Effector memory CD4-positive, alpha-beta T cell (primary cell): ENCODE results near the gene SCCPDH.

Source experiments
- DNase-seq, 3 donors: peaks; one replicate each; pipeline ENCODE4 v3.0.0-alpha.2; 2020
- H3K27ac ChIP-seq: 2 replicates; pipeline ENCODE4 v1.7.0; 2013; ENCODE audit warnings: mild to moderate bottlenecking, low read length, moderate library complexity; ENCODE audit not compliant: insufficient read depth, poor library complexity, severe bottlenecking
- H3K27me3 ChIP-seq: replicated peaks from 2 replicates; pipeline ENCODE4 v1.7.0; 2013; ENCODE audit warnings: mild to moderate bottlenecking, low read length; ENCODE audit not compliant: insufficient read depth, control insufficient read depth, poor library complexity, severe bottlenecking
- H3K36me3 ChIP-seq: 2 replicates; pipeline ENCODE4 v1.7.0; 2013; ENCODE audit warnings: mild to moderate bottlenecking, low read length, moderate library complexity; ENCODE audit not compliant: control insufficient read depth, insufficient read depth
- H3K4me1 ChIP-seq: 2 replicates; pipeline ENCODE4 v1.7.0; 2013; ENCODE audit warnings: low read length, mild to moderate bottlenecking; ENCODE audit not compliant: control insufficient read depth, insufficient read depth, poor library complexity, severe bottlenecking
- H3K4me3 ChIP-seq: 2 replicates; pipeline ENCODE4 v1.7.0; 2013; ENCODE audit warnings: low read length, low read depth, mild to moderate bottlenecking; ENCODE audit not compliant: insufficient read depth, poor library complexity, severe bottlenecking
- H3K9me3 ChIP-seq: 2 replicates; pipeline ENCODE4 v1.7.0; 2013; ENCODE audit warnings: mild to moderate bottlenecking, low read length, moderate library complexity; ENCODE audit not compliant: control insufficient read depth

The SCCPDH gene

DNA sequence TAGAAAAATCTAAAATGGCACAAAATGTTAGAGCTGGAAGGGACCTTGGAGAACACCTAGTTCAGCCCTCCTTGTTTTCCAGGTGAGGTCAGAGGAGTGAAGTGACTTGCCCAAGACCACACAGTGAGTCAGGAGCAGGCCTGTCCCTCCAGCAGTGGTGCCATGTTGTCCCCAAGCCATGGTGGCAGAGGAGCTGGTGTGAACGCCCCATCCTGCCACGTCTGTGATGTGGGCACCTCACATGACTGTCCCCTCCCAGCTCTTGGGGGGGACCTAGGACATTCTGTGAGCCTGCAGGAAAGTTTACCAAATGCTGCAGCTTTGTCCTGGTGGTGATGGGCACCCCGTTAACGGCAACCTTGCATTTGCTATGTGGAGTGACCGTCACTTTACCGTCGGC lies 66.2 kb downstream of the SCCPDH start:
- Histone ChIP-seq H3K4me1 (no peaks in the 10 kb centered on the region), H3K4me3 (no peak overlapping the region), H3K36me3 (no peaks in the 10 kb centered on the region), H3K27ac (no peak overlapping the region), H3K27me3 (peaks cover 4% of the 10 kb centered on the region), H3K9me3 (no peaks in the 10 kb centered on the region)
- no peak for DNase-seq

GRCh38 chr1:246790833-246791232 lies 66.6 kb downstream of the SCCPDH start:
- H3K4me1 ChIP-seq = no peaks in the 10 kb centered on the region
- no peak overlapping the region for H3K4me3 ChIP-seq
- no peaks in the 10 kb centered on the region for H3K36me3 ChIP-seq
- peaks cover 4% of the 10 kb centered on the region for H3K27me3 ChIP-seq
- no peaks in the 10 kb centered on the region for H3K9me3 ChIP-seq
- DNase-seq = no peak
- H3K27ac ChIP-seq = no peak overlapping the region

DNA sequence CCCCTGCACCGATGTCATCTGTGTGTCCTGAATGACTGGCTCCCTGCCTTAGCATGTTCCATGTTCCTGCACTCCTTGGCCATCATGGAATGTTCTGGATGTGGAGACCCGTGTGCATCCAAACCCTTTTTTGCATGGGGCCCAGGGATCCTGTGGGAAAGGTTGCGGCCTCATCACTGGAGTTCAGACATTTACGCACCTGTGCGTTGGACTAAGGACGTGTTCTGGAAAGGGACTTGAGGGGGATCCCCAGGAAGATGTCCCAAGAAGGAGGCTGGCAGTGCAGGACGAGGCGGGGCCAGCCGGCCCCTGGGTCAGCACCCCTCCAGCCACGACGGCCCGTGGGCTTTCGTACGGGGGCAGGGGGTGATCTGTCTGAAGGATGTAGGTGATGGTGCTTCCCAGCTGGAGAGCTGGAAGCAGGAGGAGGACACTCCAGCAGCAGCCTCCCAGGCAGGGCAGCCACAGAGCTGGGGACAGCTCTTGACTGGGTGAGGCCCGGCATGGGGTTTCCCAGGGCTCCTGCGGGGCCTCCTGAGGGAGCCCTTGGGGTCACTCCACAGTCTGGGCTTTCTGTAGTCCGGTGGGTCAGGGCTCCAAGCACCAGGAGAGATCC lies 67.2 kb downstream of the SCCPDH start:
- Histone ChIP-seq H3K36me3 (no peaks in the 10 kb centered on the region), H3K4me3 (no peak overlapping the region), H3K27ac (no peak overlapping the region), H3K4me1 (no peaks in the 10 kb centered on the region), H3K27me3 (peaks cover 4% of the 10 kb centered on the region), H3K9me3 (no peaks in the 10 kb centered on the region)
- DNase-seq = no peak

DNA sequence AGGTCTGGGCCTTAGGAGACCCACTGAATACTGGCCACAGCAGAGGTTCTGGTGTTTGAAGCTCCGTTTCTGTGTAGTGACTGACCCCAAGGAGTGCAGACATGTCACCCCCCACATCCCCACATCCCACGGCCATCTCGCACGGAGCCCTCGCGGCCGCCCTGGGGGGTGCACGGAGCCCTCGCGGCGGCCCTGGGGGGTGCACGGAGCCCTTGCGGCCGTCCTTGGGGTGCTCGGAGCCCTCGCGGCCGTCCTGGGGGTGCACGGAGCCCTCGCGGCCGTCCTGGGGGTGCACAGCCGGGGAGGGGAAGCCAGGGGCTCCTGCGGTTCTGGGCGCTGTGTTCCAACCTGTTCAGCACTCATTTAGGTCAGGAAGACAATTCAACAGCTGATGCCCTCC lies 68.4 kb downstream of the SCCPDH start:
- H3K4me3 ChIP-seq = no peak overlapping the region
- DNase-seq = no peak
- peaks cover 4% of the 10 kb centered on the region for H3K27me3 ChIP-seq

DNA sequence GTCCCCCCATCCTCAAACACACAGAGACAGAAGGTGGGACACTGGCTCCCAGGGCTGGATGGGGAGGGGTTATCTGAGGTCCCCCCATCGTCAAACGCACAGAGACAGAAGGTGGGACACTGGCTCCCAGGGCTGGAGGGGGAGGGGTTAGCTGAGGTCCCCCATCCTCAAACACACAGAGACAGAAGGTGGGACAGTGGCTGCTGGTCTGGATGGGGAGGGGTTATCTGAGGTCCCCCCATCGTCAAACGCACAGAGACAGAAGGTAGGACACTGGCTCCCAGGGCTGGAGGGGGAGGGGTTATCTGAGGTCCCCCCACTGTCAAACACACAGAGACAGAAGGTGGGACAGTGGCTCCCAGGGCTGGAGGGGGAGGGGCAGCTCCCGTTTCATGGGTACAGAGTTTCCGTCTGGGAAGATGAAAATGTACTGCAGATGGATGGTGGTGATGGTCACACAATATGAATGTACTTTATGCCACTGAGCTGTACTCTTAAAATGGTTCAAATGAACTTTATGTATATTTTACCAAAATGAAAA lies 69.2 kb downstream of the SCCPDH start:
- Histone ChIP-seq H3K9me3 (no peaks in the 10 kb centered on the region), H3K4me3 (no peak overlapping the region), H3K36me3 (no peaks in the 10 kb centered on the region), H3K4me1 (no peaks in the 10 kb centered on the region), H3K27me3 (peaks cover 4% of the 10 kb centered on the region), H3K27ac (no peak overlapping the region)
- no peak for DNase-seq

More for the DNA sequence above, 68.4 kb downstream of the SCCPDH start:
- no peaks in the 10 kb centered on the region for H3K36me3 ChIP-seq
- no peaks in the 10 kb centered on the region for H3K4me1 ChIP-seq
- H3K9me3 ChIP-seq = no peaks in the 10 kb centered on the region
- no peak overlapping the region for H3K27ac ChIP-seq

DNA sequence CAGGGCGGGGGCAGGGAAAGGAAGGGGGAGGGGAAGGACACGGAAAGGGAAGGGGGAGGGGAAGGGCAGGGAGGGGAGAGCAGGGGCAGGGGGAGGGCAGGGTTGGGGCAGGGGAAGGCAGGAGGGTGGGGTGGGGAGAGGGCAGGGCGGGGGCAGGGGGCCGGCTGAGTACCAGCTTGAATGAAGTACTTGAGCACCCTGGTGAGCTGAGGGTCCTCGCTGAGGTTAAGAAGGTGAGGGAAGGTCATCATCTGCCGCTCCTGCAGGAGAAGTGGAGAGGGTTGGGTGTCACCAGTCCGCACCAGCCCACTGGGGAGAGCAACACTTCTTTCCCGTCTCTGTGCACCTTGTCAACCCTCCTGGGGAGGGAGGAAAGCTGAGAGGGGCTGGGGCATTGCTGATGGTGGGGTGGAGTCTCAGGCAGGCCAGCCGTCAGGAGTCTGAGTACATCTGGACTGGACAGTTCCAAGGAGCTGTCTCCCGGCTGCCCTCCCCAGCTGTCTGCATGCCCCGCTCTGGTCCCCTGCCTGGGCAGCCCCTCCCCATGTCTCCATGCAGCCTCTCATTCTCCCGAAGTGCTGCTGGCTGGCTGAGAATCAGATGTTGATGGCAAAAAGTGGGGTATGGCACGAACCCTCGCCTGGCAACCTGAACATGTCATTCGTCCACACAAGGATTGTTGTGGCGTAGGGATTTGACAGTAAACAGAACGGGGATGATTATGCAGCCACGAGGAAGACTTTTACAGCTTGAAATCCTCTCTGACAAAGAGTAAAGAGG lies 70.0 kb downstream of the SCCPDH start:
- peaks cover 4% of the 10 kb centered on the region for H3K27me3 ChIP-seq
- no peaks in the 10 kb centered on the region for H3K9me3 ChIP-seq
- H3K4me1 ChIP-seq = no peaks in the 10 kb centered on the region
- no peak for DNase-seq
- H3K27ac ChIP-seq = no peak overlapping the region
- no peak overlapping the region for H3K4me3 ChIP-seq
- H3K36me3 ChIP-seq = no peaks in the 10 kb centered on the region

GRCh38 chr1:246794828-246795671 lies 70.8 kb downstream of the SCCPDH start:
- Histone ChIP-seq H3K9me3 (no peaks in the 10 kb centered on the region), H3K36me3 (no peaks in the 10 kb centered on the region), H3K27me3 (peaks cover 8% of the 10 kb centered on the region), H3K4me3 (no peak overlapping the region), H3K4me1 (no peaks in the 10 kb centered on the region), H3K27ac (no peak overlapping the region)
- no peak for DNase-seq

DNA sequence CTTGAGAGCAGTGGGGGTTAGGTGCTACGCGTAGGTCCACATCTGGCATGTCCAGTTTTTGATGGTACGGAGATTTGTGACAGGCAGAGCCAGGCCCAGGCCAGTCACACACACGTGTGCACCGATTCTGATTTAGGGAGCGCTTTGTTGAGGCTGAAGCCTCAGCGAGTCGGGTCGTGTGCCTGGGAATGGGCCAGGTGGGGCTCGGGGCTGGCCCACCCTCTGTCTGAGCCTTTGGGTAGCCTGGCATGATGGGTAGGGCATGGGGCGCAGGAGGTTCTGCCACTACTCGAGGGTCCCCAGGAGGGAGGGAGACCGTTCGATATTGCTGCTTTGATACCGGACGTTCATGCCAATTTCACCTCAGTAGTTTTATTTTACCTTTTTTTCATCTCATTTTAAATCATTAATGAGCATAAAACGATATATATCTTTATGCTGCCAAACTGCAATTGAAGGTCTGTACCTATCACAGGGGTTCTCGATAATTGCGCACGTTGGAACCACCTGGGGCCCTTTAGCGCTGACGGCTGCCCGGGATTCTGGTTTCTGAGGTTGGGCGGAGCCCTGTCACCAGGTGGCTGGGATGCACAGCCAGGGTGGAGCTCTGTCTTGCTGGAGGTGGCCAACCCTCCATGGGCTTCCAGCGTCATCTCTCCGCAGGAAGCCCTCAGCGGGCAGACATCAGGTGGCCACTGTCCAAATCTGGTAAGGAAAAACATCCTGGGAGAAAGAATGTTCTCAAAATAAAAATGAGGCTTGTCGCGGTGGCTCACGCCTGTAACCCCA lies 71.9 kb downstream of the SCCPDH start:
- H3K4me3 ChIP-seq = no peak overlapping the region
- no peak overlapping the region for H3K27ac ChIP-seq
- no peaks in the 10 kb centered on the region for H3K36me3 ChIP-seq
- H3K27me3 ChIP-seq = peaks cover 4% of the 10 kb centered on the region
- no peak for DNase-seq
- H3K9me3 ChIP-seq = no peaks in the 10 kb centered on the region
- no peaks in the 10 kb centered on the region for H3K4me1 ChIP-seq

GRCh38 chr1:246797157-246797556 lies 72.9 kb downstream of the SCCPDH start:
- Histone ChIP-seq H3K36me3 (no peaks in the 10 kb centered on the region), H3K27ac (no peak overlapping the region), H3K9me3 (no peaks in the 10 kb centered on the region), H3K4me1 (no peaks in the 10 kb centered on the region), H3K27me3 (peaks cover 4% of the 10 kb centered on the region), H3K4me3 (no peak overlapping the region)
- DNase-seq = no peak
